Stimulated activated CD4-positive, alpha-beta T cell treated with anti-CD3 and anti-CD28 coated beads, Interleukin-12 subunit alpha, Interleukin-12 subunit beta, amount 100 ng/mL, for 24 hours (primary cell): ENCODE results near the gene S100A11.

Source experiments
- DNase-seq, 2 experiments: peaks; one replicate each; pipeline ENCODE4 v3.0.0-alpha.2; 2020; ENCODE audit warnings: low read depth in 2 of 2

Gene S100A11

GRCh38 chr1:151984313-151984956 is 52.4 kb downstream of the S100A11 start:
- no peak for DNase-seq
